Endothelial cell of umbilical vein (primary cell): ENCODE results near the gene GCNT1. TPM values are rescaled to one million over a fixed set of nuclear protein-coding genes. Genes with fewer than 3 reads are reported as not detected.

Source experiments
- BruUV-seq: library from RNA; stranded (reverse); fragments of 400-500 nt; replicated peaks from 2 replicates; lab custom pipeline; 2021; lab: Mats Ljungman, UMichigan
- CTCF ChIA-PET: fragments of 300-600, 350-600 bp; sonication (Branson Sonifier 250); formaldehyde crosslinking; loops from one replicate; lab custom pipeline; 2021; ENCODE audit warnings: antibody characterized with exemption, inconsistent platforms; lab: Charles Lee
- POLR2A ChIA-PET: fragments of 300-600, 350-600 bp; sonication (Branson Sonifier 250); formaldehyde crosslinking; loops from one replicate; lab custom pipeline; 2021; ENCODE audit warnings: antibody characterized with exemption, inconsistent platforms; lab: Charles Lee
- DNase-seq: peaks from one replicate; pipeline ENCODE4 v3.0.0-alpha.2; 2011; ENCODE audit warnings: low read depth, low spot score
- FAIRE-seq: peaks from 2 replicates; lab custom pipeline; 2011; peaks lifted over from hg19 to GRCh38; lab: Jason Lieb, UNC
- H2AFZ ChIP-seq: 2 replicates; pipeline ENCODE4 v1.6.0; 2012; ENCODE audit warnings: low read depth, low read length, control low read depth, inconsistent platforms
- H3K27ac ChIP-seq: 2 replicates; pipeline ENCODE4 v1.5.1; 2011; ENCODE audit warnings: low read depth, mild to moderate bottlenecking, control low read depth, low read length, moderate library complexity; ENCODE audit not compliant: insufficient read depth
- H3K27me3 ChIP-seq, 2 experiments: 2 replicates each; pipeline versions ENCODE4 v1.6.0 to v1.6.1; 2011; ENCODE audit warnings: low read length in 2 of 2, mixed read lengths in 1 of 2; ENCODE audit not compliant: control insufficient read depth in 2 of 2, insufficient read depth in 2 of 2
- H3K36me3 ChIP-seq, 2 experiments: 2 replicates in 1 of 2; 3 replicates in 1 of 2; pipeline ENCODE4 v1.5.1; 2011; ENCODE audit warnings: low read length in 2 of 2, mild to moderate bottlenecking in 1 of 2, moderate library complexity in 1 of 2; ENCODE audit not compliant: control insufficient read depth in 2 of 2, insufficient read depth in 2 of 2; ENCODE audit errors: extremely low read depth in 1 of 2
- H3K4me1 ChIP-seq: 3 replicates; pipeline ENCODE4 v1.5.1; 2011; ENCODE audit warnings: mild to moderate bottlenecking, low read length; ENCODE audit not compliant: control insufficient read depth, insufficient read depth; ENCODE audit errors: extremely low read depth
- H3K4me2 ChIP-seq: 2 replicates; pipeline ENCODE4 v1.6.1; 2011; ENCODE audit warnings: low read length, control low read depth, mixed read lengths; ENCODE audit not compliant: insufficient read depth
- H3K4me3 ChIP-seq, 3 experiments: fragments of 200-600 bp in 1 of 3; sonication (generic), shearing (Covaris generic) in 1 of 3; replicated peaks in 1 of 3; 2 replicates each; pipeline ENCODE4 v1.5.1; 2011 to 2016; ENCODE audit warnings: control low read depth in 3 of 3, low read length in 3 of 3, mild to moderate bottlenecking in 2 of 3, inconsistent platforms in 1 of 3, low read depth in 1 of 3, moderate library complexity in 1 of 3; ENCODE audit not compliant: insufficient read depth in 1 of 3
- H3K79me2 ChIP-seq: 2 replicates; pipeline ENCODE4 v1.6.0; 2012; ENCODE audit warnings: low read length, inconsistent platforms; ENCODE audit not compliant: control insufficient read depth, insufficient read depth
- H3K9ac ChIP-seq: replicated peaks from 2 replicates; pipeline ENCODE3; 2011; ENCODE audit warnings: low read length, control low read depth; ENCODE audit not compliant: insufficient read depth; ENCODE audit errors: extremely low read depth
- H3K9me1 ChIP-seq: replicated peaks from 3 replicates; pipeline ENCODE4 v1.6.0; 2011; ENCODE audit warnings: mild to moderate bottlenecking, low read length; ENCODE audit not compliant: control insufficient read depth, insufficient read depth; ENCODE audit errors: extremely low read depth
- H3K9me3 ChIP-seq: replicated peaks from 2 replicates; pipeline ENCODE4 v1.5.1; 2012; ENCODE audit warnings: low read length, inconsistent platforms; ENCODE audit not compliant: control insufficient read depth, insufficient read depth
- H4K20me1 ChIP-seq: replicated peaks from 2 replicates; pipeline ENCODE3; 2011; ENCODE audit warnings: mild to moderate bottlenecking, low read length; ENCODE audit not compliant: control insufficient read depth, insufficient read depth; ENCODE audit errors: extremely low read depth
- EZH2 ChIP-seq: IDR thresholded peaks from 2 replicates; pipeline ENCODE4 v1.6.1; 2012; ENCODE audit warnings: borderline replicate concordance, low read depth, mild to moderate bottlenecking, moderate library complexity, low read length, inconsistent platforms; ENCODE audit not compliant: severe bottlenecking
- FOS ChIP-seq: IDR thresholded peaks from 2 replicates; pipeline ENCODE4 v1.6.1; 2011; ENCODE audit warnings: mild to moderate bottlenecking, low read length, moderate library complexity, borderline replicate concordance; ENCODE audit not compliant: insufficient read depth
- GATA2 ChIP-seq: IDR thresholded peaks from 2 replicates; pipeline ENCODE4 v1.7.0; 2011; ENCODE audit warnings: low read depth, mild to moderate bottlenecking, moderate library complexity, mixed read lengths, low read length; ENCODE audit not compliant: insufficient read length, insufficient read depth
- JUN ChIP-seq: IDR thresholded peaks from 2 replicates; pipeline ENCODE4 v1.6.1; 2011; ENCODE audit warnings: borderline replicate concordance, low read depth; ENCODE audit not compliant: insufficient read length, insufficient read depth
- MYC ChIP-seq: IDR thresholded peaks from one replicate; pipeline ENCODE4 v1.6.1; 2011; ENCODE audit warnings: mild to moderate bottlenecking, low read depth, low read length
- POLR2A ChIP-seq: IDR thresholded peaks from 2 replicates; pipeline ENCODE4 v1.6.1; 2012; ENCODE audit warnings: low read depth, mild to moderate bottlenecking, control low read depth, low read length
- POLR2AphosphoS5 ChIP-seq: IDR thresholded peaks from 2 replicates; pipeline ENCODE4 v1.6.1; 2012; ENCODE audit warnings: low read depth, mild to moderate bottlenecking, control low read depth, low read length, moderate library complexity; ENCODE audit not compliant: insufficient read depth
- dilution Hi-C: fragments of 300-500 bp; cut with MboI; formaldehyde crosslinking; loops from one replicate; pipeline ENCODE4 v1.15.0; 2019; ENCODE audit warnings: low sequenced_read_pairs; ENCODE audit not compliant: extremely low pct_ligation_motif_present
- intact Hi-C: fragments of 100-400 bp; cut with micrococcal nuclease; formaldehyde crosslinking; loops from one replicate; pipeline ENCODE4 v1.10.0; 2022
- polyA plus RNA-seq, 4 experiments: library from polyadenylated mRNA; depleted of rRNA in 3 of 4; stranded (reverse) in 3 of 4; unstranded in 1 of 4; fragments of >200 nt; gene quantifications; 2 replicates each; pipeline versions ENCODE4 v1.2.1 to v1.2.3, GENCODE V29; 2011 to 2012; ENCODE audit warnings: missing spikeins in 1 of 4
- total RNA-seq: library from RNA; stranded (reverse); gene quantifications from 2 replicates; pipeline ENCODE4 v1.2.3, GENCODE V29; 2021
- TF ChIP-seq, protein P1 (sequence below), 2 donors: IDR thresholded peaks; 1 replicate in 1 of 2; 2 replicates in 1 of 2; pipeline ENCODE4 v1.5.1; 2011; ENCODE audit warnings: low read length in 2 of 2, mild to moderate bottlenecking in 2 of 2, moderate library complexity in 2 of 2, control low read depth in 1 of 2, inconsistent platforms in 1 of 2, low read depth in 1 of 2; ENCODE audit not compliant: insufficient read depth in 1 of 2; ENCODE audit errors: extremely low read depth in 1 of 2
- TF ChIP-seq, protein P2 (sequence below): IDR thresholded peaks from 2 replicates; pipeline ENCODE4 v1.6.1; 2011; ENCODE audit not compliant: insufficient read depth, insufficient read length

GCNT1 gene
- total and polyA plus RNA-seq, 2 donors (not counting 3 experiments of a cell fraction or from before 2014, with no cell fraction given): 18.1 to 30.9 TPM

DNA sequence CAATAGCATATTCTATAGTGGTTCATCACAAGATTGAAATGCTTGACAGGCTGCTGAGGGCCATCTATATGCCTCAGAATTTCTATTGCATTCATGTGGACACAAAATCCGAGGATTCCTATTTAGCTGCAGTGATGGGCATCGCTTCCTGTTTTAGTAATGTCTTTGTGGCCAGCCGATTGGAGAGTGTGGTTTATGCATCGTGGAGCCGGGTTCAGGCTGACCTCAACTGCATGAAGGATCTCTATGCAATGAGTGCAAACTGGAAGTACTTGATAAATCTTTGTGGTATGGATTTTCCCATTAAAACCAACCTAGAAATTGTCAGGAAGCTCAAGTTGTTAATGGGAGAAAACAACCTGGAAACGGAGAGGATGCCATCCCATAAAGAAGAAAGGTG, 43.8 kb downstream of the GCNT1 start:
- BruUV-seq: no TSS peak
- dilution Hi-C loops: no loop called here
- Histone ChIP-seq H3K4me1 (no peaks in the 10 kb centered on the region), H3K9me3 (no peaks in the 10 kb centered on the region), H3K27ac (no peak overlapping the region), H3K79me2 (no peaks in the 10 kb centered on the region), H3K4me3 (no peak overlapping the region), H4K20me1 (no peaks in the 10 kb centered on the region), H3K4me2 (no peak overlapping the region), H2AFZ (no peak overlapping the region), H3K9ac (no peak overlapping the region), H3K36me3 (peaks cover 4 to 13% of the 10 kb centered on the region in 2 experiments), H3K27me3 (no peaks in the 10 kb centered on the region), H3K9me1 (no peaks in the 10 kb centered on the region)
- POLR2A ChIA-PET: no interaction called here
- TF ChIP-seq GATA2: no peak
- no peak for TF ChIP-seq EZH2
- TF ChIP-seq, protein P1, sequence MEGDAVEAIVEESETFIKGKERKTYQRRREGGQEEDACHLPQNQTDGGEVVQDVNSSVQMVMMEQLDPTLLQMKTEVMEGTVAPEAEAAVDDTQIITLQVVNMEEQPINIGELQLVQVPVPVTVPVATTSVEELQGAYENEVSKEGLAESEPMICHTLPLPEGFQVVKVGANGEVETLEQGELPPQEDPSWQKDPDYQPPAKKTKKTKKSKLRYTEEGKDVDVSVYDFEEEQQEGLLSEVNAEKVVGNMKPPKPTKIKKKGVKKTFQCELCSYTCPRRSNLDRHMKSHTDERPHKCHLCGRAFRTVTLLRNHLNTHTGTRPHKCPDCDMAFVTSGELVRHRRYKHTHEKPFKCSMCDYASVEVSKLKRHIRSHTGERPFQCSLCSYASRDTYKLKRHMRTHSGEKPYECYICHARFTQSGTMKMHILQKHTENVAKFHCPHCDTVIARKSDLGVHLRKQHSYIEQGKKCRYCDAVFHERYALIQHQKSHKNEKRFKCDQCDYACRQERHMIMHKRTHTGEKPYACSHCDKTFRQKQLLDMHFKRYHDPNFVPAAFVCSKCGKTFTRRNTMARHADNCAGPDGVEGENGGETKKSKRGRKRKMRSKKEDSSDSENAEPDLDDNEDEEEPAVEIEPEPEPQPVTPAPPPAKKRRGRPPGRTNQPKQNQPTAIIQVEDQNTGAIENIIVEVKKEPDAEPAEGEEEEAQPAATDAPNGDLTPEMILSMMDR (IDR thresholded peaks at IDR 0.05; ENCODE audit: extremely low read depth in 1 of 2, insufficient read depth in 1 of 2, low read depth in 1 of 2, low read length in 2 of 2): no peak
- TF ChIP-seq POLR2AphosphoS5: no peak
- TF ChIP-seq JUN: no peak
- no peak for TF ChIP-seq FOS
- TF ChIP-seq, protein P2, sequence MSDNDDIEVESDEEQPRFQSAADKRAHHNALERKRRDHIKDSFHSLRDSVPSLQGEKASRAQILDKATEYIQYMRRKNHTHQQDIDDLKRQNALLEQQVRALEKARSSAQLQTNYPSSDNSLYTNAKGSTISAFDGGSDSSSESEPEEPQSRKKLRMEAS: no peak
- TF ChIP-seq POLR2A: no peak
- no peak for TF ChIP-seq MYC
- intact Hi-C loops: no loop called here
- no peak for FAIRE-seq
- CTCF ChIA-PET: no interaction called here
- no peak for DNase-seq
